GM12878 (cell line): ENCODE data around the gene AGK.

Experiments used
- BCL11A ChIP-seq: IDR thresholded peaks from 2 replicates; pipeline ENCODE4 v1.6.1; 2011; ENCODE audit warnings: low read depth, low read length
- BHLHE40 ChIP-seq, 2 experiments: fragments of 450-650 bp in 1 of 2; IDR thresholded peaks; 2 replicates each; pipeline ENCODE4 v1.6.1; 2011 to 2017; ENCODE audit warnings: low read depth in 2 of 2, borderline replicate concordance in 1 of 2, improper control_type of control experiment in 1 of 2, low read length in 1 of 2, mild to moderate bottlenecking in 1 of 2
- CBFB ChIP-seq: IDR thresholded peaks from 2 replicates; pipeline ENCODE4 v1.6.1; 2016; ENCODE audit warnings: antibody characterized with exemption, low read depth
- CTCF ChIP-seq, 3 experiments: IDR thresholded peaks in 2 of 3; conservative IDR thresholded peaks in 1 of 3; 2 replicates each; pipeline ENCODE4 v1.5.1; 2011; ENCODE audit warnings: low read depth in 3 of 3, low read length in 3 of 3, mild to moderate bottlenecking in 3 of 3, control low read depth in 2 of 3, moderate library complexity in 2 of 3, inconsistent platforms in 1 of 3, mixed read lengths in 1 of 3; ENCODE audit not compliant: control insufficient read depth in 2 of 3, insufficient read depth in 1 of 3; ENCODE audit errors: extremely low read depth in 1 of 3
- E2F4 ChIP-seq: IDR thresholded peaks from 2 replicates; pipeline ENCODE4 v1.6.1; 2012; ENCODE audit warnings: low read depth, low read length, improper control_type of control experiment
- ELK1 ChIP-seq: IDR thresholded peaks from 2 replicates; pipeline ENCODE4 v1.6.1; 2012; ENCODE audit warnings: low read depth, low read length, improper control_type of control experiment
- ESRRA ChIP-seq: IDR thresholded peaks from 2 replicates; pipeline ENCODE4 v1.6.1; 2012; ENCODE audit warnings: mild to moderate bottlenecking, low read length, improper control_type of control experiment
- FOXK2 ChIP-seq: fragments of 450-650 bp; IDR thresholded peaks from 2 replicates; pipeline ENCODE4 v1.6.1; 2017; ENCODE audit warnings: mild to moderate bottlenecking, moderate library complexity
- KDM1A ChIP-seq: fragments of 200-600 bp; sonication (generic); IDR thresholded peaks from 2 replicates; pipeline ENCODE4 v1.6.1; 2016; ENCODE audit warnings: borderline replicate concordance
- POLR2A ChIP-seq: IDR thresholded peaks from 2 replicates; pipeline ENCODE4 v1.6.1; 2011; ENCODE audit warnings: low read depth, mild to moderate bottlenecking, low read length
- RFX5 ChIP-seq: IDR thresholded peaks from 2 replicates; pipeline ENCODE4 v1.6.1; 2011; ENCODE audit warnings: low read depth, low read length, improper control_type of control experiment
- ZZZ3 ChIP-seq: IDR thresholded peaks from 2 replicates; pipeline ENCODE4 v1.6.1; 2011; ENCODE audit warnings: low read depth; ENCODE audit not compliant: control insufficient read depth, insufficient read length

- TF ChIP-seq POLR2A, result no peak
- TF ChIP-seq BCL11A, result no peak
- no peak for TF ChIP-seq ESRRA
- no peak for TF ChIP-seq CTCF (IDR thresholded peaks at IDR 0.05 in 2 of 3, conservative IDR thresholded peaks at IDR 0.05 in 1 of 3; ENCODE audit: control insufficient read depth in 2 of 3, extremely low read depth in 1 of 3, insufficient read depth in 1 of 3, low read depth in 3 of 3, low read length in 3 of 3)
- TF ChIP-seq E2F4, result no peak
- no peak for TF ChIP-seq ZZZ3
- no peak for TF ChIP-seq ELK1
- TF ChIP-seq KDM1A, result no peak
- no peak for TF ChIP-seq CBFB
- TF ChIP-seq FOXK2, result no peak
- no peak for TF ChIP-seq BHLHE40 (IDR thresholded peaks at IDR 0.05; ENCODE audit: borderline replicate concordance in 1 of 2, low read depth in 2 of 2, low read length in 1 of 2)
- TF ChIP-seq RFX5, result no peak
Observed at GRCh38 chr7:141674171-141674671, 123.0 kb downstream of the AGK start.
